Measurements from ENCODE around the gene AK5.

AK5 gene

GRCh38 chr1:77421504-77422233 is 139.8 kb downstream of the AK5 start:
- Histone ChIP-seq H3K27ac (no peak overlapping the region), H3K9me3 (no peaks in the 10 kb centered on the region), H3K4me1 (ENCODE audit: control insufficient read depth in 1 of 2, insufficient read depth in 1 of 2, low read depth in 1 of 2, low read length in 1 of 2) (peaks cover 3 to 4% of the 10 kb centered on the region in 2 experiments), H3K4me3 (ENCODE audit: low read depth in 1 of 2, low read length in 1 of 2) (no peak overlapping the region), H3K27me3 (no peaks in the 10 kb centered on the region), H3K36me3 (no peaks in the 10 kb centered on the region)
- TF ChIP-seq CTCF (IDR thresholded peaks at IDR 0.05), result no peak

- H3K4me1 ChIP-seq (ENCODE audit: control insufficient read depth in 1 of 2, insufficient read depth in 1 of 2, low read depth in 1 of 2, low read length in 1 of 2), result no peaks in the 10 kb centered on the region
- no peak for TF ChIP-seq CTCF (IDR thresholded peaks at IDR 0.05)
- no peak overlapping the region for H3K4me3 ChIP-seq (ENCODE audit: low read depth in 1 of 2, low read length in 1 of 2)
- no peaks in the 10 kb centered on the region for H3K27me3 ChIP-seq
- H3K36me3 ChIP-seq, result no peaks in the 10 kb centered on the region
- H3K27ac ChIP-seq, result no peak overlapping the region
- no peaks in the 10 kb centered on the region for H3K9me3 ChIP-seq
Measured at GRCh38 chr1:77424236-77424635, 142.4 kb downstream of the AK5 start.

GRCh38 chr1:77428068-77428467 is 146.2 kb downstream of the AK5 start:
- Histone ChIP-seq H3K36me3 (no peaks in the 10 kb centered on the region), H3K27me3 (no peaks in the 10 kb centered on the region), H3K9me3 (no peaks in the 10 kb centered on the region), H3K4me3 (ENCODE audit: low read depth in 1 of 2, low read length in 1 of 2) (no peak overlapping the region), H3K27ac (no peak overlapping the region), H3K4me1 (ENCODE audit: control insufficient read depth in 1 of 2, insufficient read depth in 1 of 2, low read depth in 1 of 2, low read length in 1 of 2) (peaks cover 16% of the 10 kb centered on the region in 2 experiments)
- TF ChIP-seq CTCF (IDR thresholded peaks at IDR 0.05), result no peak

GRCh38 chr1:77430966-77431690 is 149.3 kb downstream of the AK5 start:
- H3K27ac ChIP-seq, result no peak overlapping the region
- H3K4me3 ChIP-seq (ENCODE audit: low read depth in 1 of 2, low read length in 1 of 2), result no peak overlapping the region
- no peaks in the 10 kb centered on the region for H3K27me3 ChIP-seq

DNA sequence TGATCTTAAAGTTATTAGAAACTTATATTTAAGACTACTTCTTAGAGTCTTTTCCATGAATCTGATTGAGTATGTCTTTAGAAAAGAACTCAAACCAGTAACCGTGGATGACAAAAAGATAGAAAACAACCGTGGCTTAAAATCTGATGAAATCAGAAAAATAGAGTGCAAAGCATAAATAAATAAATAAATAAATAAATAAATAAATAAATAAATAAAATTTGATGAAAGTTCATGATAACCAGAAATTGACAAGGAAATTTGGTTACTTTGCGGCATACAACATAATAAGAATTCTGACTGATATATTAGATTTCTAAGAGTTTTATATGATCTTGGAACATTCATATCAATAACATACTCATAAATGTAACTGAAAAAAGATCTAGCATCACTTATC is 152.1 kb downstream of the AK5 start:
- Histone ChIP-seq H3K9me3 (no peaks in the 10 kb centered on the region), H3K36me3 (no peaks in the 10 kb centered on the region), H3K4me3 (ENCODE audit: low read depth in 1 of 2, low read length in 1 of 2) (no peak overlapping the region), H3K27me3 (no peaks in the 10 kb centered on the region), H3K4me1 (ENCODE audit: control insufficient read depth in 1 of 2, insufficient read depth in 1 of 2, low read depth in 1 of 2, low read length in 1 of 2) (peaks cover 16% of the 10 kb centered on the region in 2 experiments), H3K27ac (no peak overlapping the region)
- no peak for TF ChIP-seq CTCF (IDR thresholded peaks at IDR 0.05)

More at GRCh38 chr1:77430966-77431690, 149.3 kb downstream of the AK5 start:
- TF ChIP-seq CTCF (IDR thresholded peaks at IDR 0.05), result no peak
- Histone ChIP-seq H3K4me1 (ENCODE audit: control insufficient read depth in 1 of 2, insufficient read depth in 1 of 2, low read depth in 1 of 2, low read length in 1 of 2) (peaks cover 16% of the 10 kb centered on the region in 2 experiments), H3K36me3 (no peaks in the 10 kb centered on the region), H3K9me3 (no peaks in the 10 kb centered on the region)
